COLO829 (cell line): ENCODE measurements around the gene TMEM140.

Experiments used
- DNase-seq: peaks from one replicate; pipeline ENCODE4 v3.0.0; 2012; ENCODE audit warnings: low spot score

The TMEM140 gene

DNA sequence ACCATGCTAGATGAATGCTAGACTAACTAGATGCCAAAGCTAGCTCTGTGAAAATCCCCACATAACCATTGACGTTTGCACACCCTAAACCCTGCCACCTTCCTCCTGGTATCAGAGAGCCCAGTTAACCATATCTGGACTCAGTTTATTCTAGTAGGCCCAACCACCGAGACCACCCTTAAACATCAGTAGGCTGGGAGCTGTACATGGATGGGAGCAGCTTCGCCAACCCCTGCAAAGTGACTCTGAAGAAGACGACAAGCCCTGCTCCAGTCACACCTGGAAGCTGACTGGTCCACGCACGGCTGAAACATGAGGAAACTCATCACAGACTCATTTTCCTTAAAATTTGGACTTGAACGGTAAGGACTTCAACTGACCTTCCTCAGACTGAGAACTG is 27.1 kb downstream of the TMEM140 start:
- no peak for DNase-seq

DNA sequence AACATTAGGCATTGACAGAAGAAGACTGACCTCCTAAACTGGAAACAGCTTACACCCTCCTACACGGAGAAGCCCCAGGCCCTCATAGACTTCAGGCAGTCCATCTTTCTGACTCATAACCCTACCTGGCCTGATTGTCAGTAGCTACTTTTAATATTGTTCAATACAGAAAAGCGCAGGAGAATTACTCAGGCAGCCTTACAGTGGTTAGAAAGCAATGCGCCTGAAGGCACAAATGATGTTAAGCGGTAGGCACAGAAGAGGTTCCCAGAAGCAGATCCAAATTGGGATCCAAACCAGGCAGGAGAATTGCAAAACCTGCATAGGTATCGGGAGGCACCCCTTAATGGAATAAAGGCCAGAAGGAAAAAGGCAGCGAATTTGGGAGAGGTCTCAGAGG is 28.1 kb downstream of the TMEM140 start:
- DNase-seq: no peak

- no peak for DNase-seq
Measured at GRCh38 chr7:135177028-135177696, 29.3 kb downstream of the TMEM140 start.

DNA sequence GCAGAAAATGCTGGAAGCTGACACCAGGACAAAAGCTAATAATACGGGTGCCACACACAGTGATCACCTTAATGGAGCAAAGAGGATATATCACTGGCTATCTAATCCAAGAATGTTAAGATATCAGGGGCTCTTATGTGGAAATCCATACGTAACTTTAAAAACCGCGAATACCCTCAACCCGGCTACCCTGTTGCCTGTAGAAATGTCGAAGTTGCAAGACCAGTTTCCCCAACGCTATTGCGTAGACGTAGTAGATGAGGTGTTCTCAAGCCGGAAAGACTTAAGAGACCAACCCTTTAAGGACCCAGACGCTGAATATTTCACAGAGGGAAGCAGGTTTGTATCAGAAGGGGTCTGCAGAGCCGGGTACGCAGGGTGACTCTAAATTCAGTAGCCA is 30.5 kb downstream of the TMEM140 start:
- DNase-seq: no peak

DNA sequence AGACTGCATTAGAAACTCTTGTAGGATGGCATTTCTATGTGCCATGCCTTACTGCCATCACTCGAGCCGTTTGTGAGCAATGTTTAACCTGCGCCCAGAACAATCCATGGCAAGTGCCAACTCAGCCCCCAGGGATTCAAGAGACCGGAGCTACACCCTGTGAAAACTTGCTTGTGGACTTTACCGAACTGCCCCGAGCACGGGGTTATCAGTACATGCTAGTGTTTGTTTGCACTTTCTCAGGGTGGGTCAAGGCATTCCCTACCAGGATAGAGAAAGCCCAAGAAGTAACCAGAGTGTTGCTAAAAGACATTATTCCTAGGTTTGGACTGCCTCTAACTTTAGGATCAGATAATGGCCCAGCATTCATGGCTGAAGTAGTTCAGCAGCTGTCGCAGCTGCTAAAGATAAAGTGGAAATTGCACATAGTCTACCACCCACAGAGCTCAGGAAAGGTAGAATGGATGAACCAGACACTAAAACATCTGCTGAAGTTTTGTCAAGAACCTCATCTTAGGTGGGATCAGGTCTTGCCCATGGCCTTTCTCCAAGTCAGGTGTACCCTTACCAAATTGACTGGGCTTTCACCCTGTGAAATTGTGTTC is 31.6 kb downstream of the TMEM140 start:
- DNase-seq: no peak

DNA sequence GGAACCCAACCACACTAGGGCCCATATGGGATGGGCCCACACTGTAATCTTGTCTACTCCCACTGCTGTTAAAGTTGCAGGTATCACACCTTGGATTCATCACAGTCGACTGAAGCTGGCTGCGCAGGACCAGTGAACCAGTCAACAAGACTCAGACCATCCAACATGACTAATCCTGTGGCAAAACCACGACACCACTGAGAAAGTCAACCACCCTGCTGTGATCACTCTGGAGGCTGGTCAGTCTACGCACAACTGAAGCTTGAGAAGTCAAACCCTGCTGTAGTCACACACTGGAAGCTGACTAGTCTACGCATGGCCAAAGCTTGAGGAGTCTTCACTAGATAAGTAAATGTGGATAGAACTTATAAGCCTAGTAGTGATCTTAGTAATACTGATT is 32.2 kb downstream of the TMEM140 start:
- no peak for DNase-seq

- DNase-seq: no peak
Measured at GRCh38 chr7:135181261-135181928, 33.5 kb downstream of the TMEM140 start.

DNA sequence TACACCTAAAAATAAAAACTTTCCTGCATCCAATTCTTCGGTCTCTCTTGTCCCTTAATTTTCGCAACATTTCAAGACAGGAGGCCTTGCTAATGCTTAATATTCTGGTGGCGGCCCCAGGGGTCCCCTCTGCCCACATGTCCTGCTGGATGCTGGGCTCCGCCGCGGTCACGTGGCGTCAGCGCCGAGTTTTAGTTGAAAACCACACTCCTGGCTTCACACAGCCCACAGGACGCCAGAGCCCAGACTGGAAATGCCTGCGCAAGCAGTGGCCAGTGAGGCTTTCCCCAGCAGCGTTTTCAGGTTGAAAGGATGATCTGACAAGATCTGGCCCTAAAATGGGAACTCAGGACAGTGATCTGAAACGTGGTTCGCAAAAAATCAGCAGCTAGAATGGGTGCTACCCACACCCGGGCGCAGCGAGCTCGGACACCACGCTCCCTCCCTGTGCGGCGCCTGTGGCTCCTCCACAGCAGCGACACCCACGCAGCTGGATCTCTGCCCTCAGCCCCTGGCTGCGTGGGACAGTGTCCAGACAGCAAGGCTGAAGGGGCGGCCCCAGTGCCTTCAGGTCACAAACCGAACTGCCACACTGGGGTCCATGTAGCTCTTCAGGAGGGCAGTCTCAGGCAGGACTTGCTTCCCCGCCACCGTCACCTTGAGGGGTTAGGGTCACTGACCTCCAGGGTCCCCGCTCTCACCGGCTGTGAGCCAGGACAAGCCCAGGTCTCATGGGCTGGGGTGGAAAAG is 34.2 kb downstream of the TMEM140 start:
- no peak for DNase-seq

DNA sequence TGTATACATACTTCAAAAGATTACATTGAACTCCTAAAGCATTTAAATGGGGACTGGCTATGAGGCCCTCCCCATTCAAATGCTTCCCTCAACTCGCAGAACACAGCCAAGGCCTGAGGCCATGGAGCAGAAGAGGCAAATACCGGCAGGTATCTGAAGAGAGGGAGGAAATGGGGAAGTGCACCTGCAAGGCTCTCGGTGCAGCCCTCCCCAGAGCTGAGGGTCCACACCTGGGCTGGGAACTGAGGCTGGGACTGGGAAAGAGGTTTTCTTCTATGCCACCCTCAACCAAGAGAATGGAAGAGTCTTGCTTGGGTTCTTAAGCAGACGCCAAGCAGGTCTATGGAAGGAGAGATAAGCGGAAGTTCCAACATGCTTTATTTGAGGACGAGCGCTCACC is 35.6 kb downstream of the TMEM140 start:
- no peak for DNase-seq

GRCh38 chr7:135184254-135184841 is 36.5 kb downstream of the TMEM140 start:
- no peak for DNase-seq

GRCh38 chr7:135185471-135186260 is 37.8 kb downstream of the TMEM140 start:
- no peak for DNase-seq

DNA sequence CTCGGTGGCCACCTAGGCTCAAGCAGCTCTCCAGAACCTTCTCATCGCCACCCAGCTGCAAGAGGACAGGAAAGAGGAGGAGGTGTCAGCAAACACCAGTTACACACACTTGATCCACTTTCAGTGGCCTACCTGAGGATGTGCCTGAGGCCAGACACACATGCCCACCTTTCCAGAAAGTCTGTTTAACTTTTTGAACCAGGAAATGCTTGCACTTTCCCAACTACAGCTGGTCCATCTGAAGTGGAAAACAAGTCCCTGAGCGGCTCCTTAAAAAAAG is 38.3 kb downstream of the TMEM140 start:
- DNase-seq: no peak

DNA sequence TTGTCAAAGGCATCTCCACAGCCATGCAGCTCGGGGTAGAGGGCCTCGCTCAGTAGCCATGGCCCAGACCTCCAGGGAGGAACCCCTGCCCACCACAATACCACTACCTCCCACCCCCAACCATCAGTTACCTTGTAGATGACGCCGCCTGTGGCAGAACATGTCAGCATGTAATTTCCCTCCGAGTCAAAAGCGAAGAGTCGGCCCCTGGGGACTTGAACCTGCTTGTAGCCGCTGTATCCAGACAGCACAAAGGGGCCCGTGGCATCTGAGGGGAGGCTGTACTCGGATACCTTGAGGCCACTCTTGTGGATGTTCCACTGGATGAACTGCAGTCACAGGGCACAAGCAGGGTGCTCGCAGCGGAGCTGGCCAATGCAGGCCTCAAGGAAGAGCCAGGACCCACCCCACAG is 39.0 kb downstream of the TMEM140 start:
- no peak for DNase-seq

GRCh38 chr7:135188298-135188984 is 40.6 kb downstream of the TMEM140 start:
- DNase-seq: no peak

GRCh38 chr7:135189221-135189662 is 41.4 kb downstream of the TMEM140 start:
- no peak for DNase-seq

DNA sequence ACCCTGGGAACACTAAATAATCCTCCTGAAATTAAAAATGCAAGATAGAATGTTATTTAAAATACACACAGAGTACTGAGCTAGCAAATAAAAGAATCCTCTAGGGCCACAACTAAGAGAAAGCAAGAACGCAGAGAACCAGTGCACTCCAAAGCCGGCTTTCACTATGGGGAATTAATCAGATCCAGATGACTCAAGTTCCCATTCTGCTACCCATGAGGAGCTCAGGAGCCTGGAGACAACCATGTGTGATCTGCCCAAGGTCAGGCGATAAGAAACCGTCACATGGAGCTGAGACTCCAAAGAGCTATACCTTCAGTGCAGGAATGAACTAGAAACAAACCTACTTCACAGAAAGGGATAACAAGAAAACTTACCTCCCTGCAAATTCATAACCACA is 42.1 kb downstream of the TMEM140 start:
- DNase-seq: no peak

- no peak for DNase-seq
Measured at GRCh38 chr7:135190703-135191102, 42.8 kb downstream of the TMEM140 start.

GRCh38 chr7:135192914-135193536 is 45.2 kb downstream of the TMEM140 start:
- no peak for DNase-seq

DNA sequence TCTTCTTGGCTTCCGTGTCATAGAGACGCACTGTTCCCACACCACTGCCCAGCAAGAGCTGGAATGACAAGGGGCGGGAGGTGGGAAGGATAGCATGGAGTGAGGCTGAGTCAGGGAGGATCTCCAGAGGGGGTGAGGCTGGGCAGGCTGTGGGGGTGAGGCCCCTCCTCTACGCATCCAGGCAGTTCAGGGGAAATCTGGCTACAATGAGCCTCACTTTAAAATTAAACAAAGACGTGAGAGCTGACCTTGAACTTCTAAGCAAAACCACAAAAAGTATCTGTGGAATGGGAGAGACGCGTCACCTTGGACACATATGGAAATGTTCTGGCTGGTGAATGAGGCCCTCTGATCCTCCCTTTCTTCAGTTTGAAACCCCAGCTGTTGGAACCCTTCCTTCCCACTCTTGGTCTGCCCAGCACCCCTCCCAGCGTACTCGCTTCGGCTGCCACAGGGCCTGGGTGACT is 45.8 kb downstream of the TMEM140 start:
- DNase-seq: no peak

GRCh38 chr7:135194494-135195095 is 46.7 kb downstream of the TMEM140 start:
- no peak for DNase-seq
